ENCODE measurements around the gene SMARCD3.
A peak's percentile ranks its signal among the peaks of the same experiment; 100 is the strongest.

SMARCD3 gene

GRCh38 chr7:151204383-151205032 is 44.0 kb downstream of the SMARCD3 start:
- no peak for TF ChIP-seq JUND (IDR thresholded peaks at IDR 0.05; ENCODE audit: low read depth)
- in situ Hi-C loops (cut with HindIII; ENCODE audit: low pct_unique_long_range_greater_than_20kb, low sequenced_read_pairs), result no loop called here
- no peak for DNase-seq (ENCODE audit: low read depth in 1 of 2, low spot score in 1 of 2)

- DNase-seq (ENCODE audit: low read depth in 1 of 2, low spot score in 1 of 2), result no peak
- in situ Hi-C loops (cut with HindIII; ENCODE audit: low pct_unique_long_range_greater_than_20kb, low sequenced_read_pairs), result no loop called here
These were observed 45.7 kb downstream of the SMARCD3 start for GRCh38 chr7:151202836-151203235.

GRCh38 chr7:151201751-151202150 is 46.7 kb downstream of the SMARCD3 start:
- no peak for DNase-seq (ENCODE audit: low read depth in 1 of 2, low spot score in 1 of 2)
- in situ Hi-C loops (cut with HindIII; ENCODE audit: low pct_unique_long_range_greater_than_20kb, low sequenced_read_pairs), result no loop called here

More at GRCh38 chr7:151202836-151203235, 45.7 kb downstream of the SMARCD3 start:
- no peak for TF ChIP-seq JUND (IDR thresholded peaks at IDR 0.05; ENCODE audit: low read depth)

GRCh38 chr7:151201344-151201743 is 47.1 kb downstream of the SMARCD3 start:
- DNase-seq (ENCODE audit: low read depth in 1 of 2, low spot score in 1 of 2), result no peak
- in situ Hi-C loops (cut with HindIII; ENCODE audit: low pct_unique_long_range_greater_than_20kb, low sequenced_read_pairs), result no loop called here
- TF ChIP-seq JUND (IDR thresholded peaks at IDR 0.05; ENCODE audit: low read depth), result no peak

More at GRCh38 chr7:151201751-151202150, 46.7 kb downstream of the SMARCD3 start:
- no peak for TF ChIP-seq JUND (IDR thresholded peaks at IDR 0.05; ENCODE audit: low read depth)

- no peak for DNase-seq (ENCODE audit: low read depth in 1 of 2, low spot score in 1 of 2)
- in situ Hi-C loops (cut with HindIII; ENCODE audit: low pct_unique_long_range_greater_than_20kb, low sequenced_read_pairs), result no loop called here
- TF ChIP-seq JUND (IDR thresholded peaks at IDR 0.05; ENCODE audit: low read depth), result no peak
These were observed 49.3 kb downstream of the SMARCD3 start for GRCh38 chr7:151198945-151199848.

GRCh38 chr7:151197932-151198331 is 50.6 kb downstream of the SMARCD3 start:
- no peak for DNase-seq (ENCODE audit: low read depth in 1 of 2, low spot score in 1 of 2)
- TF ChIP-seq JUND (IDR thresholded peaks at IDR 0.05; ENCODE audit: low read depth), result no peak
- in situ Hi-C loops (cut with HindIII; ENCODE audit: low pct_unique_long_range_greater_than_20kb, low sequenced_read_pairs), result no loop called here

GRCh38 chr7:151195616-151196450 is 52.7 kb downstream of the SMARCD3 start:
- TF ChIP-seq JUND (IDR thresholded peaks at IDR 0.05; ENCODE audit: low read depth), result no peak
- DNase-seq (ENCODE audit: low read depth in 1 of 2, low spot score in 1 of 2), result no peak
- in situ Hi-C loops (cut with HindIII; ENCODE audit: low pct_unique_long_range_greater_than_20kb, low sequenced_read_pairs), result no loop called here

GRCh38 chr7:151194188-151194587 is 54.3 kb downstream of the SMARCD3 start:
- in situ Hi-C loops (cut with HindIII; ENCODE audit: low pct_unique_long_range_greater_than_20kb, low sequenced_read_pairs), result no loop called here
- no peak for TF ChIP-seq JUND (IDR thresholded peaks at IDR 0.05; ENCODE audit: low read depth)
- no peak for DNase-seq (ENCODE audit: low read depth in 1 of 2, low spot score in 1 of 2)

- no peak for TF ChIP-seq JUND (IDR thresholded peaks at IDR 0.05; ENCODE audit: low read depth)
- in situ Hi-C loops (cut with HindIII; ENCODE audit: low pct_unique_long_range_greater_than_20kb, low sequenced_read_pairs), result no loop called here
- peak in 1 of 2 experiments; percentile 20 for DNase-seq (ENCODE audit: low read depth in 1 of 2, low spot score in 1 of 2)
These were observed 55.1 kb downstream of the SMARCD3 start for GRCh38 chr7:151193203-151193978.

- no peak for TF ChIP-seq JUND (IDR thresholded peaks at IDR 0.05; ENCODE audit: low read depth)
- no peak for DNase-seq (ENCODE audit: low read depth in 1 of 2, low spot score in 1 of 2)
- in situ Hi-C loops (cut with HindIII; ENCODE audit: low pct_unique_long_range_greater_than_20kb, low sequenced_read_pairs), result no loop called here
These were observed 56.4 kb downstream of the SMARCD3 start for GRCh38 chr7:151192002-151192539.

GRCh38 chr7:151191544-151191943 is 57.0 kb downstream of the SMARCD3 start:
- no peak for TF ChIP-seq JUND (IDR thresholded peaks at IDR 0.05; ENCODE audit: low read depth)
- no peak for DNase-seq (ENCODE audit: low read depth in 1 of 2, low spot score in 1 of 2)
- in situ Hi-C loops (cut with HindIII; ENCODE audit: low pct_unique_long_range_greater_than_20kb, low sequenced_read_pairs), result no loop called here
